ENCODE results near the gene AQP3.
"Not testable (repeated sequence)": the region's sequence is repeated elsewhere in the genome, so short reads cannot be mapped to it uniquely, and the experiment has no call there.

Gene AQP3

DNA sequence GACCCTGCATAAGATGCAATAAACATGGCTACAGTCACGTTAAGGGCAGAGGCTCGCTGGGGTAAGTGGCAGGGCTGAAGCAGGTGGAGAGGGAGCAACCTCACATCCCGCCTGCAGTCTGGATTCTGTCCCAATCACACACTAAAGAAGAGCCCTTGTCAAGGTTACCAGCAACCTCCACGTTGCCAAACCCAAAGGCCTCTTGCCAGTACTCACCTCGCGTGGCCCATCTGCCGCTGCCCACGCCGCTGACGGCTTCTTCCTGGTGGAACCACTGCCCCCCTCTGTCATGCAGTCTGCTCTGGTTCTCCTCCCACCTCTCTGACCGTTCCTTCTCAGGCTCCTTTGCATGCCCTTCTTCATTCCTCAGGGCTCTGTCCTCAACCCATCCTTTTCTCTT is 53.8 kb downstream of the AQP3 start:
- DNase-seq (ENCODE audit: low spot score) (no peak), ATAC-seq (ENCODE audit: low read depth) (no peak)
- Histone ChIP-seq H3K36me3 (ENCODE audit: low read depth) (no peaks in the 10 kb centered on the region), H3K27ac (ENCODE audit: poor library complexity, severe bottlenecking) (no peak overlapping the region), H3K4me3 (ENCODE audit: severe bottlenecking) (no peak overlapping the region), H3K4me1 (ENCODE audit: insufficient read depth, poor library complexity, severe bottlenecking) (peaks cover 12% of the 10 kb centered on the region), H3K9me3 (ENCODE audit: severe bottlenecking) (no peaks in the 10 kb centered on the region), H3K27me3 (ENCODE audit: insufficient read depth, poor library complexity, severe bottlenecking) (no peaks in the 10 kb centered on the region)
- no peak for TF ChIP-seq CTCF (IDR thresholded peaks at IDR 0.05; ENCODE audit: poor library complexity, severe bottlenecking)

GRCh38 chr9:33392591-33393021 is 54.8 kb downstream of the AQP3 start:
- not testable (repeated sequence) for H3K27me3 ChIP-seq (ENCODE audit: insufficient read depth, poor library complexity, severe bottlenecking); H3K36me3 ChIP-seq (ENCODE audit: low read depth); DNase-seq (ENCODE audit: low spot score); ATAC-seq (ENCODE audit: low read depth); H3K27ac ChIP-seq (ENCODE audit: poor library complexity, severe bottlenecking); H3K9me3 ChIP-seq (ENCODE audit: severe bottlenecking); H3K4me3 ChIP-seq (ENCODE audit: severe bottlenecking)
- H3K4me1 ChIP-seq (ENCODE audit: insufficient read depth, poor library complexity, severe bottlenecking), result peaks cover 12% of the 10 kb centered on the region
